OCI-LY7 (cell line): ENCODE results near the gene ZNG1B. TPM values are rescaled to one million over a fixed set of nuclear protein-coding genes. Genes with fewer than 3 reads are reported as not detected.
"Not testable (repeated sequence)": the region's sequence is repeated elsewhere in the genome, so short reads cannot be mapped to it uniquely, and the experiment has no call there.

Experiments
- BruUV-seq: library from RNA; stranded (reverse); fragments of 400-500 nt; replicated peaks from 2 replicates; lab custom pipeline; 2021; lab: Mats Ljungman, UMichigan
- CTCF ChIA-PET: fragments of 300-600 bp; sonication (Branson Sonifier 250); formaldehyde crosslinking; loops from one replicate; lab custom pipeline; 2022; ENCODE audit warnings: antibody characterized with exemption; ENCODE audit not compliant: unreplicated experiment; lab: Charles Lee
- POLR2A ChIA-PET: fragments of 300-600 bp; sonication (Branson Sonifier 250); formaldehyde crosslinking; loops from one replicate; lab custom pipeline; 2022; ENCODE audit warnings: antibody characterized with exemption; lab: Charles Lee
- DNase-seq: peaks from one replicate; pipeline ENCODE4 v3.0.0-alpha.2; 2015; ENCODE audit warnings: low spot score
- H2AFZ ChIP-seq: fragments of 200-600 bp; sonication (generic), shearing (Covaris generic); 2 replicates; pipeline ENCODE4 v1.6.1; 2014; ENCODE audit warnings: mild to moderate bottlenecking, antibody characterized with exemption, low read length, moderate library complexity
- H3K27ac ChIP-seq: fragments of 200-600 bp; sonication (generic); 2 replicates; pipeline ENCODE4 v1.5.1; 2014; ENCODE audit warnings: mixed run types, low read depth, mild to moderate bottlenecking, moderate library complexity, low read length, inconsistent platforms; ENCODE audit not compliant: poor library complexity, severe bottlenecking
- H3K36me3 ChIP-seq: fragments of 200-600 bp; sonication (generic); 2 replicates; pipeline ENCODE4 v1.6.1; 2014; ENCODE audit warnings: mild to moderate bottlenecking, antibody characterized with exemption, low read length, moderate library complexity, mixed read lengths; ENCODE audit not compliant: insufficient read depth
- H3K4me1 ChIP-seq: fragments of 200-600 bp; sonication (generic); 2 replicates; pipeline ENCODE4 v1.5.1; 2014; ENCODE audit warnings: mild to moderate bottlenecking, low read length; ENCODE audit not compliant: insufficient read depth, poor library complexity, severe bottlenecking
- H3K4me2 ChIP-seq: fragments of 200-600 bp; sonication (generic); 2 replicates; pipeline ENCODE4 v1.6.1; 2014; ENCODE audit warnings: mild to moderate bottlenecking, low read length
- H3K4me3 ChIP-seq: fragments of 200-600 bp; sonication (generic); 2 replicates; pipeline ENCODE4 v1.5.1; 2014; ENCODE audit warnings: mild to moderate bottlenecking, low read depth, low read length; ENCODE audit not compliant: poor library complexity, severe bottlenecking
- H3K79me2 ChIP-seq: fragments of 200-600 bp; sonication (generic); 2 replicates; pipeline ENCODE4 v1.6.1; 2016; ENCODE audit warnings: low read depth, mild to moderate bottlenecking, low read length, moderate library complexity, mixed read lengths; ENCODE audit not compliant: insufficient read depth
- H3K9me2 ChIP-seq: fragments of 200-600 bp; sonication (generic); 2 replicates; pipeline ENCODE4 v1.6.1; 2016; ENCODE audit warnings: mild to moderate bottlenecking, low read length, mixed read lengths; ENCODE audit not compliant: insufficient read depth
- H3K9me3 ChIP-seq: fragments of 200-600 bp; sonication (generic); 2 replicates; pipeline ENCODE4 v1.6.1; 2014; ENCODE audit warnings: mild to moderate bottlenecking, mixed run types, low read length, mixed read lengths
- H4K20me1 ChIP-seq: fragments of 200-600 bp; sonication (generic); 2 replicates; pipeline ENCODE4 v1.6.1; 2014; ENCODE audit warnings: mild to moderate bottlenecking, antibody characterized with exemption, low read length, moderate library complexity, mixed read lengths; ENCODE audit not compliant: insufficient read depth
- intact Hi-C: fragments of 100-400 bp; cut with micrococcal nuclease; formaldehyde crosslinking; loops from one replicate; pipeline ENCODE4 v1.10.0; 2022; ENCODE audit not compliant: unreplicated experiment
- total RNA-seq, 2 experiments: library from RNA; depleted of rRNA in 1 of 2; stranded (reverse); fragments of >200 nt in 1 of 2; shearing (Covaris generic) in 1 of 2; gene quantifications; 2 replicates each; pipeline ENCODE4 v1.2.3, GENCODE V29; 2014 to 2022

The ZNG1B gene
- total RNA-seq, 2 experiments from 2014 or later, result 69.7 to 89.3 TPM

- H3K36me3 ChIP-seq, H3K4me2 ChIP-seq, DNase-seq, H2AFZ ChIP-seq, H3K4me3 ChIP-seq, BruUV-seq, H3K4me1 ChIP-seq, H3K9me3 ChIP-seq, H3K9me2 ChIP-seq, H4K20me1 ChIP-seq, POLR2A ChIA-PET, H3K27ac ChIP-seq, H3K79me2 ChIP-seq, CTCF ChIA-PET, intact Hi-C loops: not testable (repeated sequence)
Observed at GRCh38 chr2:113503094-113504042, 65.9 kb downstream of the ZNG1B start.

GRCh38 chr2:113504081-113504480 is 66.6 kb downstream of the ZNG1B start:
- H3K4me2 ChIP-seq, H3K27ac ChIP-seq, H3K79me2 ChIP-seq, BruUV-seq, H3K36me3 ChIP-seq, H3K9me3 ChIP-seq, POLR2A ChIA-PET, H3K4me1 ChIP-seq, CTCF ChIA-PET, H4K20me1 ChIP-seq, intact Hi-C loops, DNase-seq, H2AFZ ChIP-seq, H3K9me2 ChIP-seq, H3K4me3 ChIP-seq: not testable (repeated sequence)

- H3K79me2 ChIP-seq, H2AFZ ChIP-seq, H3K36me3 ChIP-seq, intact Hi-C loops, H3K9me3 ChIP-seq, BruUV-seq, CTCF ChIA-PET, H4K20me1 ChIP-seq, POLR2A ChIA-PET, H3K4me3 ChIP-seq, H3K9me2 ChIP-seq, H3K4me2 ChIP-seq, H3K4me1 ChIP-seq, DNase-seq, H3K27ac ChIP-seq: not testable (repeated sequence)
Observed at GRCh38 chr2:113507394-113508140, 70.1 kb downstream of the ZNG1B start.

GRCh38 chr2:113508187-113508586 is 70.7 kb downstream of the ZNG1B start:
- DNase-seq, H3K9me2 ChIP-seq, H2AFZ ChIP-seq, H3K9me3 ChIP-seq, CTCF ChIA-PET, H3K4me1 ChIP-seq, H4K20me1 ChIP-seq, H3K4me2 ChIP-seq, H3K27ac ChIP-seq, BruUV-seq, H3K79me2 ChIP-seq, intact Hi-C loops, POLR2A ChIA-PET, H3K36me3 ChIP-seq, H3K4me3 ChIP-seq: not testable (repeated sequence)

GRCh38 chr2:113510913-113511312 is 73.4 kb downstream of the ZNG1B start:
- H3K4me1 ChIP-seq, H3K4me3 ChIP-seq, DNase-seq, BruUV-seq, H3K4me2 ChIP-seq, H4K20me1 ChIP-seq, H3K27ac ChIP-seq, POLR2A ChIA-PET, H3K9me2 ChIP-seq, H3K36me3 ChIP-seq, H3K79me2 ChIP-seq, H2AFZ ChIP-seq, CTCF ChIA-PET, intact Hi-C loops, H3K9me3 ChIP-seq: not testable (repeated sequence)

- H4K20me1 ChIP-seq, H3K9me3 ChIP-seq, H3K36me3 ChIP-seq, CTCF ChIA-PET, H3K79me2 ChIP-seq, H3K4me3 ChIP-seq, H3K27ac ChIP-seq, H3K9me2 ChIP-seq, H3K4me2 ChIP-seq, DNase-seq, H2AFZ ChIP-seq, intact Hi-C loops, BruUV-seq, H3K4me1 ChIP-seq, POLR2A ChIA-PET: not testable (repeated sequence)
Observed at GRCh38 chr2:113511859-113512258, 74.4 kb downstream of the ZNG1B start.
